ENCODE measurements around the gene TCF12. TPM values are rescaled to one million over a fixed set of nuclear protein-coding genes. Genes with fewer than 3 reads are reported as not detected.

The TCF12 gene
- total RNA-seq, 1 donor from 2014 or later = 78.6 TPM

GRCh38 chr15:57319226-57319918 is 400.9 kb downstream of the TCF12 start:
- Mint-ChIP-seq H3K27ac (no peak overlapping the region), H3K9me3 (no peaks in the 10 kb centered on the region), H3K4me1 (peaks cover 4% of the 10 kb centered on the region), H3K36me3 (ENCODE audit: low read depth) (no peaks in the 10 kb centered on the region), H3K27me3 (no peaks in the 10 kb centered on the region), H3K4me3 (no peak overlapping the region)
- no peak for DNase-seq
- intact Hi-C loops (cut with micrococcal nuclease) = no loop called here

GRCh38 chr15:57319919-57320560 is 401.6 kb downstream of the TCF12 start:
- H3K27me3 Mint-ChIP-seq = no peaks in the 10 kb centered on the region
- H3K4me1 Mint-ChIP-seq = peaks cover 4% of the 10 kb centered on the region
- no peaks in the 10 kb centered on the region for H3K36me3 Mint-ChIP-seq (ENCODE audit: low read depth)
- DNase-seq = no peak
- no peak overlapping the region for H3K27ac Mint-ChIP-seq
- intact Hi-C loops (cut with micrococcal nuclease) = no loop called here
- no peaks in the 10 kb centered on the region for H3K9me3 Mint-ChIP-seq
- H3K4me3 Mint-ChIP-seq = no peak overlapping the region

GRCh38 chr15:57320631-57321220 is 402.3 kb downstream of the TCF12 start:
- Mint-ChIP-seq H3K27ac (no peak overlapping the region), H3K9me3 (no peaks in the 10 kb centered on the region), H3K27me3 (peaks cover 1% of the 10 kb centered on the region), H3K4me3 (no peak overlapping the region), H3K4me1 (peaks cover 4% of the 10 kb centered on the region), H3K36me3 (ENCODE audit: low read depth) (no peaks in the 10 kb centered on the region)
- DNase-seq = no peak
- intact Hi-C loops (cut with micrococcal nuclease) = no loop called here

GRCh38 chr15:57321485-57321884 is 403.0 kb downstream of the TCF12 start:
- Mint-ChIP-seq H3K36me3 (ENCODE audit: low read depth) (no peaks in the 10 kb centered on the region), H3K9me3 (no peaks in the 10 kb centered on the region)
- intact Hi-C loops (cut with micrococcal nuclease) = no loop called here

GRCh38 chr15:57321973-57322601 is 403.6 kb downstream of the TCF12 start:
- Mint-ChIP-seq H3K27ac (no peak overlapping the region), H3K27me3 (peaks cover 2% of the 10 kb centered on the region), H3K4me3 (no peak overlapping the region), H3K9me3 (no peaks in the 10 kb centered on the region), H3K36me3 (ENCODE audit: low read depth) (no peaks in the 10 kb centered on the region), H3K4me1 (peaks cover 4% of the 10 kb centered on the region)
- no peak for DNase-seq
- intact Hi-C loops (cut with micrococcal nuclease) = no loop called here

More at GRCh38 chr15:57321485-57321884, 403.0 kb downstream of the TCF12 start:
- Mint-ChIP-seq H3K4me3 (no peak overlapping the region), H3K27me3 (peaks cover 2% of the 10 kb centered on the region), H3K4me1 (peaks cover 4% of the 10 kb centered on the region), H3K27ac (no peak overlapping the region)
- DNase-seq = no peak

GRCh38 chr15:57322602-57323250 is 404.3 kb downstream of the TCF12 start:
- intact Hi-C loops (cut with micrococcal nuclease) = no loop called here
- Mint-ChIP-seq H3K27ac (no peak overlapping the region), H3K4me3 (no peak overlapping the region), H3K36me3 (ENCODE audit: low read depth) (no peaks in the 10 kb centered on the region), H3K27me3 (peaks cover 2% of the 10 kb centered on the region), H3K9me3 (no peaks in the 10 kb centered on the region), H3K4me1 (peaks cover 4% of the 10 kb centered on the region)
- DNase-seq = no peak

- H3K9me3 Mint-ChIP-seq = no peaks in the 10 kb centered on the region
- DNase-seq = no peak
- intact Hi-C loops (cut with micrococcal nuclease) = no loop called here
- peaks cover 2% of the 10 kb centered on the region for H3K27me3 Mint-ChIP-seq
- H3K27ac Mint-ChIP-seq = no peak overlapping the region
- H3K36me3 Mint-ChIP-seq (ENCODE audit: low read depth) = no peaks in the 10 kb centered on the region
- H3K4me3 Mint-ChIP-seq = no peak overlapping the region
- H3K4me1 Mint-ChIP-seq = peaks cover 4% of the 10 kb centered on the region
These were observed 404.9 kb downstream of the TCF12 start for GRCh38 chr15:57323299-57323805.

- H3K4me3 Mint-ChIP-seq = peak overlapping the region; percentile 34
- H3K27ac Mint-ChIP-seq = peak overlapping the region; percentile 65
- no peaks in the 10 kb centered on the region for H3K36me3 Mint-ChIP-seq (ENCODE audit: low read depth)
- H3K9me3 Mint-ChIP-seq = no peaks in the 10 kb centered on the region
- peak; percentile 60 for DNase-seq
- peaks cover 2% of the 10 kb centered on the region for H3K27me3 Mint-ChIP-seq
- H3K4me1 Mint-ChIP-seq = peaks cover 4% of the 10 kb centered on the region
- intact Hi-C loops (cut with micrococcal nuclease) = no loop called here
These were observed 405.6 kb downstream of the TCF12 start for GRCh38 chr15:57323806-57324589.

- H3K4me3 Mint-ChIP-seq = no peak overlapping the region
- no peaks in the 10 kb centered on the region for H3K9me3 Mint-ChIP-seq
- peaks cover 4% of the 10 kb centered on the region for H3K4me1 Mint-ChIP-seq
- no peaks in the 10 kb centered on the region for H3K36me3 Mint-ChIP-seq (ENCODE audit: low read depth)
- no peak for DNase-seq
- H3K27ac Mint-ChIP-seq = no peak overlapping the region
- peaks cover 6% of the 10 kb centered on the region for H3K27me3 Mint-ChIP-seq
- intact Hi-C loops (cut with micrococcal nuclease) = no loop called here
These were observed 406.1 kb downstream of the TCF12 start for GRCh38 chr15:57324590-57324890.

- Mint-ChIP-seq H3K9me3 (no peaks in the 10 kb centered on the region), H3K4me1 (peaks cover 8% of the 10 kb centered on the region), H3K27me3 (peaks cover 8% of the 10 kb centered on the region), H3K27ac (no peak overlapping the region), H3K36me3 (ENCODE audit: low read depth) (no peaks in the 10 kb centered on the region), H3K4me3 (no peak overlapping the region)
- DNase-seq = no peak
- intact Hi-C loops (cut with micrococcal nuclease) = no loop called here
These were observed 406.7 kb downstream of the TCF12 start for GRCh38 chr15:57324944-57325679.

GRCh38 chr15:57326196-57326595 is 407.8 kb downstream of the TCF12 start:
- H3K9me3 Mint-ChIP-seq = no peaks in the 10 kb centered on the region
- H3K27me3 Mint-ChIP-seq = peaks cover 8% of the 10 kb centered on the region
- intact Hi-C loops (cut with micrococcal nuclease) = no loop called here
- no peak overlapping the region for H3K27ac Mint-ChIP-seq
- no peak for DNase-seq
- H3K36me3 Mint-ChIP-seq (ENCODE audit: low read depth) = no peaks in the 10 kb centered on the region
- H3K4me1 Mint-ChIP-seq = peaks cover 10% of the 10 kb centered on the region
- H3K4me3 Mint-ChIP-seq = no peak overlapping the region

GRCh38 chr15:57327985-57328471 is 409.6 kb downstream of the TCF12 start:
- intact Hi-C loops (cut with micrococcal nuclease) = no loop called here
- Mint-ChIP-seq H3K9me3 (no peaks in the 10 kb centered on the region), H3K36me3 (ENCODE audit: low read depth) (no peaks in the 10 kb centered on the region), H3K27ac (no peak overlapping the region), H3K4me1 (peaks cover 10% of the 10 kb centered on the region), H3K27me3 (peaks cover 8% of the 10 kb centered on the region), H3K4me3 (no peak overlapping the region)
- no peak for DNase-seq

All from activated CD4-positive, alpha-beta T cell treated with anti-CD3 and anti-CD28 coated beads, Interleukin-2, amount 10 ng/mL, durations not matched to agents 24 days and 14 days (primary cell).